Inflammatory macrophage treated with lipopolysaccharide for 4 hours (primary cell): ENCODE results near the gene GTF3C2.

Experiments
- DNase-seq: peaks from one replicate; pipeline ENCODE4 v3.0.0-alpha.2; 2020

Gene GTF3C2

DNA sequence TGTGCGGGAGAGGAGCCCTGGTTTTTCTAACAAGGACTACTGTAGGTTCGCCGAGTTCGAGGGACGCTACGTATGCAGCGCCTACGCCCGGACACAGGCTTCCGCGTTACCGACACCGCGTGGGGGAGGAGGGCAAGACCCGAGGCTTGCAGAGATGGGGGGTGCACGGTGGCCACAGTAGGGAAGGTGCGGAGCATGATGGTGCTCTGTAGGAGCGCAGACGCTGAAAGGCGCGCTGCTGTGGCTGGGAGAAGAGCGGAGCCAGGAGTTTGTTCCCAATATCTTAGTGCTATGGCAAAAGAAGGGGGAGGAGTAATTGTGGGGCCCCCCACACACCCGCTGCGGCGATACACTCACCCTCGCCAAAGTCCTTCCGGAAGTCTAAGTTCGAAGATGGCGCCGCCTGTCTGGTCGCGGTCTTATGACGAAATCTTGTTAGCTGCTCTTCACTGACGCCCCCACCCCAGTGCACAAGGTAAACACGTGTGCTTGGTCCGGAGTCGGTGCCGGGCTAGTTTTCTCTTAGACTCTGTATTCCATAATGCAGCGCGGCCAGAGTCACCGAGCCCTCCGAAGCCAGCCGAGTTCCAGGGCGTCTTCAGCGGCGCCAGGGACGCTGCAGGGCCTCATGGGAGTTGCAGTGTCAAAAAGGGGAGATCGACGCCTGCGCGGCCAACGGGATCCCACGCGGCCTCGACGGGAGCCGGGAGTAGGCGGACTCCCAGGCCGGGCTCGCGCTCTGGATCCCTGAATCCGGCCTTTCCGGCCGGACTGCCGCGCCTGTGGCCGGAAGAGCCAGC, at the start of gene GTF3C2:
TSS of gene GTF3C2 (minus strand) at position 383 of the 800 bp plus-strand sequence. CDS start 13,210 bp downstream, outside the sequence.
- peak; percentile 95 for DNase-seq

- no peak for DNase-seq
These were observed 44.0 kb upstream of the GTF3C2 start for GRCh38 chr2:27400348-27401135.

- no peak for DNase-seq
These were observed 42.4 kb upstream of the GTF3C2 start for GRCh38 chr2:27398962-27399361.

GRCh38 chr2:27393225-27393624, 36.7 kb upstream of the GTF3C2 start:
- DNase-seq: no peak

DNA sequence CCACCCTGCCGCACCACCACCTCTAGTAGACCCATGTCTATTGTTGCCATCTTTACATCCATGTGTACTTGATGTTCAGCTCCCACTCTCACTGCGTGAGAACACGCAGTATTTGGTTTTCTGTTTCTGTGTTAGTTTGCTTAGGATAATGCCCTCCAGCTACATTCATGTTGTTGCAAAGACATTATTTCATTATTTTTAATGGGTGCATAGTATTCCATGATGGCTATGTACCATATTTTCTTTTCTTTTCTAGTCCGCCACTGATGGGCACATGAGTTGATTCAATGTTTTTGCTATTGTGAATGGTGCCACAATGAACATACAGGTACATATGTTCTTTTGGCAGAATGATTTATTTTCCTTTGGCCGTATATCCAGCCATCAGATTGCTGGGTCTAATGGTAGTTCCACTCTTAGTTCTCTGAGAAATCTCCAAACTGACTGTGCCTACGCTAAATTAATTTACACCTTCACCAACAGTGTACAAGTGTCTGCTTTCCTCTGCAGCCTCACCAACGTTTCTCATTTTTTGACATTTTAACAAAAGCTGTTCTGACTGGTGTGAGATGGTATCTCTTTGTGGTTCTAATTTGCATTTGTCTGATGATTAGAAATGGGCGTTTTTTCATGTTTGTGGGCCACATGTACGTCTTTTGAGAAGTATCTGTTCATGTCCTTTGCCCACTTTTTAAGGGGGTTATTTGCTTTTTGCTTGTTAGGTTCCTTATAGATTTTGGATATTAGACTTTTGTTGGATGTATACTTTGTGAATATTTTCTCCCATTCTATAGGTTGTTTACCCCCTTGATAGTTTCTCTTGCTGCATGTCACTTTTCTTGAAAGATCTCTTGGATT, 34.5 kb upstream of the GTF3C2 start:
- DNase-seq: no peak

DNA sequence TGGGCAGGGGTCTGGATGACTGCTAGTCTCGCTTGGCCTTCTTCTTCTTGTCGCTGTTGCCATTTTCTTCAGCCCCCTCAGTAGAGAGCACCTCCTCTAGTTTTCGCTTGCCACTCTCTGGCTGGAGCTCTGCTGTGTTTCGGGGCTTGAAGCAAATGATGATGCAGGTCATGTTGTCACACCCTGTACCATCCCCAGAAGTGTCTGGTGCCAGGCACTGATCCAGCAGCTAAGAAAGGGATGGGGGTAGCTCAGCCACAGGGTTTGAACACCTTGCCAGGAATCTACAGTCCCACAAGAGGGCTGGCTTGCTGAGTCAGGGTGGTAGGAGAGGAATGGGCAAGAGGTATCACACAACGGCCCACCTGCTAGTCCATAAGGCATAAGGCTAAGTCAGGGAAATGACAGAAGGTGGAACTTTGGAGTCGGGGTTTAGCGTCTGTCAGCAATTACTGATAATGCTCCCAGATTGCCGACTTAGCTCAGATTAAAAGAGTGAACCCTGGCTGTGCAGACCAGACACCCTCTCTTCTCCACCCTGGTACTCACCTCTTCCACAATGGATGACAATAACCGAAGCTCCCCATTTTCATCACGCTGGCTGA, 25.1 kb upstream of the GTF3C2 start:
- DNase-seq: no peak

GRCh38 chr2:27380626-27381545, 24.3 kb upstream of the GTF3C2 start, which contains the start of gene ZNF513:
ZNF513 (minus strand) TSS chr2:27380734; CDS start chr2:27380526, 208 bp downstream.
- peak; percentile 97 for DNase-seq

DNA sequence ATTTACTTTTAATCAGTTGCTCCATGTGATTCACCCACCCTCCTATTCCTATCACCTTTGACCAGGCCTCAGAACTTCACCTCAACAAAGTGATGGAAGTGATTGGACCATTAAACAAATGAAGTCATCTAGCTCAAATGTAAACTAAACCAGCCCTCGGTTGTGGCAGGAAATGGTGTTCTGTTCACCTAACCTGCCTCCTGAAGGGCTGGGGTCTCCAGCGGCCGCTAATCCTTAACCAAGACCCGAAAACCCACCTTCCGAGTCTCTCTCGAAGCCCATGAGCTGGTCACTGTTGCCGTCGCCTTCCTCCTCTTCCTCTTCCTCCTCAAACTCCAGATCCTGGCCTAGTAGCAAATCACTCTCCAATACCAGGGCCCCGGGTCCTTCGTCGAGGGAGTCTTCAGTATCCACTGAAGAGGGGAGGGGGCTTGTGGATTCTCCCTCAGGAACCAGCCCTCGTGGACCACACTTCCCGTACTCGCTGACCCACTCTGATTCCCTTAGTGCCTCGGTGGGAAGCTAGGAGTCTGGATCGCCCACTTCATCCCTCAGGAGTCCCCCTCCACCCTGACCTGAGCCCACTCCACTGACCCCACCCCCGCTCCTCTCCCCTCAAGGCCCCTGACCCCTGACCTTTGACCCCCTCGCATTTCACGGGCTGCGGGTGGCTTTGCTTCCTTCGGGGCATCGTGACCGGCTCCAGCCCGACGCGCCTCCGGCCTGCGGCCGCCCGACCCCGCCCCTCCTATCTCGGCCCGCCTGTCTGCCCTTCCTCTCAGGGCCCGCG, 23.5 kb upstream of the GTF3C2 start:
- DNase-seq: peak; percentile 67

- no peak for DNase-seq
These were observed 22.8 kb upstream of the GTF3C2 start for GRCh38 chr2:27379383-27379835.

DNA sequence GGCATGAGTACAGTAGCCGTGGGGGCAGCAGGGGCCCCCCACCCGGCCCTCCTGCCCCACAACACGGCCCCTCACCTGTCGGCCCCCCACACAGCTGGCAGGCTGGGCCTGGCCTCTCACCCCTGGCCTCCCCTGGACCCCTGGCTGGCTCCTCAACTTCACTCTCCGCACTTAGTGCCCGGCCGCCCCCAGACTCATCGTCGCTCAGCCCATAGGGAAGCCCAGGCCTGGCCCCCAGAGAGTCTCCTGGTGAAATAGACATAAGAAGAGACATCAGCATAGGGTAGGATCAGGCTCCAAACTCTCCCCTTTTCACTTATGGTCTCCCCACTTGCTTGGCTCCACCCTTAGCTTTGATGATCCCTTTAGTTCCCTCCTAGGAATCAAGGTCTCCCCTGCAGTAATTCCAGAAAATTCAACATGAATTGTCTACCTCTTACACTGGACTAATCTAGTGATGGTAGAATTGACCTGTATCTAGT, 22.3 kb upstream of the GTF3C2 start:
- no peak for DNase-seq

- no peak for DNase-seq
These were observed 21.7 kb upstream of the GTF3C2 start for GRCh38 chr2:27378096-27378808.

- no peak for DNase-seq
These were observed 21.1 kb upstream of the GTF3C2 start for GRCh38 chr2:27377618-27378095.

- no peak for DNase-seq
These were observed 20.5 kb upstream of the GTF3C2 start for GRCh38 chr2:27376866-27377617.

GRCh38 chr2:27376151-27376865, 19.7 kb upstream of the GTF3C2 start:
- no peak for DNase-seq

DNA sequence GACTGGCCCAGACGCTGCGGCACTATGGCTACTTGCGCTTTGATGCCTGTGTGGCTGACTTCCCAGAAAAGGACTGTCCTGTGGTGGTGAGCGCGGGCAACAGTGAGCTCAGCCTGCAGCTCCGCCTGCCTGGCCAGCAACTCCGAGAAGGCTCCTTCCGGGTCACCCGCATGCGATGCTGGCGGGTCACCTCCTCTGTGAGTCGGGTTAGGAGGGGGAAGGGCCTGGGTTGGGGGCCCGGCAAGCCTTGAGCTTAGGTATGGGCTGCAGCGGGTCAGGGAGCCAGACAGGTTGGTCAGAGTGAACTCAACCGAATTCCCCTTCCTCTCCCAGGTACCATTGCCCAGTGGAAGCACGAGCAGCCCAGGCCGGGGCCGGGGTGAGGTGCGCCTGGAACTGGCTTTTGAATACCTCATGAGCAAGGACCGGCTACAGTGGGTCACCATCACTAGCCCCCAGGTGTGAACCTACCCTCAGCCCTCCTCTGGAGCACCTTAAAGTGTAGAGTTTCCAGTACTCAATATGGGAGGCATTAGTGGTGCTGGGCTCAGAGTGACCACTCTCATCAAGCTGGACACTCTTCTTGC, 19.0 kb upstream of the GTF3C2 start:
- DNase-seq: no peak

GRCh38 chr2:27373567-27373966, 17.0 kb upstream of the GTF3C2 start:
- DNase-seq: peak; percentile 63

DNA sequence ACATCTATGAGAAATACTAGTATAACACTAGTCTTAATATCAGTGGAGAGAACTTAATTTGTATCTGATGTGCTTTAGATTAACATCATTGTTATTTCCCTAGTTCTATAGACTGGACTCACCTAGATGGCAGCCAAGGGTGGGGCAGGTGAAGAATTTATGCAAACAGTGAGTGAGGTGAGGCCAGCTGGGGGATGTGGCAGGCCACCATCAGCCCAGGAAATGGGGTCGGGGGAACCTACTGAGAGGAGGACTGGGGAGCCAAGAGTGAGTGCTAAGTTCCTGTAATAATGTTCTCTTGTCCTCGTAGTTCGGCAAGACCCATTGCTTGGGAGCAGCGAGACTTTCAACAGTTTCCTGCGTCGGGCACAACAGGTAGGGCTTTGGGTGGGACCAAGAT, 16.4 kb upstream of the GTF3C2 start:
- no peak for DNase-seq
